ENCODE data around the gene MIGA1.

Gene MIGA1

GRCh38 chr1:77925956-77926355 is 146.5 kb downstream of the MIGA1 start:
- no peak for DNase-seq

- no peak for DNase-seq
Measured at GRCh38 chr1:77926561-77927357, 147.3 kb downstream of the MIGA1 start.

DNA sequence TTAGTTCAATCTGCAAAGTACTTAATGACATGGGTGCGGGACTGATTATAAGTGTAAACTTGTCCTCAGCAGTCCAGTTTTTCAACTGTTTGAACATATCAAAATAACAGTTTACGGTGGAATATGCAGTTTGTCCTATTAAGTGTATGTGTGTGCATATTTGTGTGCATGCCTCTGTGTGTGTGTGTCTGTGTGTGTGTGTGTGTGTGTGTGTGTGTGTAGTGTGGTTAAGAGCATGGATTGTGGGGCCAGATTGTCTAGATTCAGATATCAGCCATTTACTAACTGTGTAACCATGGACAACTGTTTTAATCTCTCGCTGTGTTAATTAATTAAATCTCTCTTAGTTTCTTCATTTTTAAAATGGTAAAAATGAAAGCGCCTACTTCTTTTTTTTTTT is 148.0 kb downstream of the MIGA1 start:
- no peak for DNase-seq

Measured in NCI-H2081 (cell line).